ENCODE results near the gene OR10A7.
"Not testable (repeated sequence)": the region's sequence is repeated elsewhere in the genome, so short reads cannot be mapped to it uniquely, and the experiment has no call there.

Gene OR10A7, protein sequence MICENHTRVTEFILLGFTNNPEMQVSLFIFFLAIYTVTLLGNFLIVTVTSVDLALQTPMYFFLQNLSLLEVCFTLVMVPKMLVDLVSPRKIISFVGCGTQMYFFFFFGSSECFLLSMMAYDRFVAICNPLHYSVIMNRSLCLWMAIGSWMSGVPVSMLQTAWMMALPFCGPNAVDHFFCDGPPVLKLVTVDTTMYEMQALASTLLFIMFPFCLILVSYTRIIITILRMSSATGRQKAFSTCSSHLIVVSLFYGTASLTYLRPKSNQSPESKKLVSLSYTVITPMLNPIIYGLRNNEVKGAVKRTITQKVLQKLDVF

DNA sequence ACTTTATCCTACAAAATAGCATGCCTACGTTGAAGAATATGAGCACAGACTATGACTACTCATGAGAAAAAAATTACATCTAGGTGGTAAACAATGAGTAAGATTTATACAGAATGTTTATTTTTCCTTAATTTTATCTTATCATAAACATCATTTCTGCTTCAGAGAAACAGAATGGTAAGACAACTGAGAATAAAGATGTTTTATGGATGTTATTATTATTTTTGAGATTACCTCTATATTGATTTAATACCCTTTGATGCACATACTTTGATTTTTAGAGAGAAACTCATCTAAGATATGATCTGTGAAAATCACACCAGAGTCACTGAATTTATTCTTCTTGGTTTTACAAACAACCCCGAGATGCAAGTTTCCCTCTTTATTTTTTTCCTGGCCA lies at the start of gene OR10A7:
Gene OR10A7 (plus strand): TSS at position 301 of the 400 bp plus-strand sequence. CDS start 0 bp downstream, at position 301.
- no peaks in the 10 kb centered on the region for H3K27me3 ChIP-seq (ENCODE audit: control insufficient read depth in 2 of 2, insufficient read depth in 2 of 2, low read length in 2 of 2)
- H3K27ac ChIP-seq (ENCODE audit: low read depth in 2 of 2, low read length in 2 of 2), result no peak within 1 kb of the TSS
- H3K4me1 ChIP-seq (ENCODE audit: control insufficient read depth in 2 of 2, insufficient read depth in 2 of 2, low read length in 2 of 2), result no peaks in the 10 kb centered on the region
- no peak within 1 kb of the TSS for H3K9ac ChIP-seq (ENCODE audit: low read depth in 1 of 2, low read length in 2 of 2)
- no peak within 1 kb of the TSS for H3K4me3 ChIP-seq (ENCODE audit: low read length in 2 of 2)
- peaks cover 0 to 2% of the 10 kb centered on the region in 2 donors for H3K9me3 ChIP-seq (ENCODE audit: control insufficient read depth in 2 of 2, low read length in 2 of 2)
- no peaks in the 10 kb centered on the region for H3K36me3 ChIP-seq (ENCODE audit: control insufficient read depth in 2 of 2, insufficient read depth in 2 of 2, low read length in 2 of 2)

DNA sequence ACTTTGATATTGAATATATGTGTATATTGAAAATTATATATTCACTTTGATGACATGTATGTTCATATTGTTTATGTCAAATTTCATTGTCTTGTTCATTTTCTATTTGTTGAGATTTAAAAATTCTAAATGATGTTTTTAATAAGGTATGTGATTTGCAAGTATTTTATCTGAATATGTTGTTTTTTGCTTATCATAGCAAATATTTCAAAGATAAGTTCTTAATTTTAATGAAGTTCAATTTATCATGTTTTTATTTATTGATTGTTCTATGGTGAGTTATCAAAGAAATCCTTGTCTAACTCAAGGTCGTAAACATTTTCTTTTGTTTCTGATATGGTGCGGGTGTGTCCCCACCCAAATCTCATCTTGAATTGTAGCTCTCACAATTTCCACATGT lies 49.4 kb upstream of the OR10A7 start:
- H3K9me3 ChIP-seq (ENCODE audit: control insufficient read depth in 2 of 2, low read length in 2 of 2), result no peaks in the 10 kb centered on the region
- H3K4me3 ChIP-seq (ENCODE audit: low read length in 2 of 2), result no peak overlapping the region
- no peak overlapping the region for H3K27ac ChIP-seq (ENCODE audit: low read depth in 2 of 2, low read length in 2 of 2)
- no peak overlapping the region for H3K9ac ChIP-seq (ENCODE audit: low read depth in 1 of 2, low read length in 2 of 2)
- H3K27me3 ChIP-seq (ENCODE audit: control insufficient read depth in 2 of 2, insufficient read depth in 2 of 2, low read length in 2 of 2), result no peaks in the 10 kb centered on the region
- no peaks in the 10 kb centered on the region for H3K36me3 ChIP-seq (ENCODE audit: control insufficient read depth in 2 of 2, insufficient read depth in 2 of 2, low read length in 2 of 2)
- no peaks in the 10 kb centered on the region for H3K4me1 ChIP-seq (ENCODE audit: control insufficient read depth in 2 of 2, insufficient read depth in 2 of 2, low read length in 2 of 2)

DNA sequence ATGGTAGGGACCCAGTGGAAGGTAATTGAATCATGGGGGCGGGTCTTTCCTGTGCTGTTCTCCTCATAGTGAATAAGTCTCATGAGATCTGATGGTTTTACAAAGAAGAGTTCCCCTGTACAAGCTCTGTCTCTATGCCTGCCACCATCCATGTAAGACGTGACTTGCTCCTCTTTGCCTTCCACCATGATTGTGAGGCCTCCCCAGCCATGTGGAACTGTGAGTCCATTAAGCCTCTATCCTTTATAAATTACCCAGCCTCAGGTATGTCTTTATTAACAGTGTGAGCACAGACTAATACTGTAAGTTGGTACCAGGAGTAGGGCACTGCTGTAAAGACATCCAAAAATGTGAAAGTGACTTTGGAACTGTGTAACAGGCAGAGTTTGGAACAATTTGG lies 49.0 kb upstream of the OR10A7 start:
- H3K9me3 ChIP-seq (ENCODE audit: control insufficient read depth in 2 of 2, low read length in 2 of 2); H3K27me3 ChIP-seq (ENCODE audit: control insufficient read depth in 2 of 2, insufficient read depth in 2 of 2, low read length in 2 of 2); H3K9ac ChIP-seq (ENCODE audit: low read depth in 1 of 2, low read length in 2 of 2); H3K36me3 ChIP-seq (ENCODE audit: control insufficient read depth in 2 of 2, insufficient read depth in 2 of 2, low read length in 2 of 2); H3K27ac ChIP-seq (ENCODE audit: low read depth in 2 of 2, low read length in 2 of 2); H3K4me3 ChIP-seq (ENCODE audit: low read length in 2 of 2); H3K4me1 ChIP-seq (ENCODE audit: control insufficient read depth in 2 of 2, insufficient read depth in 2 of 2, low read length in 2 of 2): not testable (repeated sequence)

DNA sequence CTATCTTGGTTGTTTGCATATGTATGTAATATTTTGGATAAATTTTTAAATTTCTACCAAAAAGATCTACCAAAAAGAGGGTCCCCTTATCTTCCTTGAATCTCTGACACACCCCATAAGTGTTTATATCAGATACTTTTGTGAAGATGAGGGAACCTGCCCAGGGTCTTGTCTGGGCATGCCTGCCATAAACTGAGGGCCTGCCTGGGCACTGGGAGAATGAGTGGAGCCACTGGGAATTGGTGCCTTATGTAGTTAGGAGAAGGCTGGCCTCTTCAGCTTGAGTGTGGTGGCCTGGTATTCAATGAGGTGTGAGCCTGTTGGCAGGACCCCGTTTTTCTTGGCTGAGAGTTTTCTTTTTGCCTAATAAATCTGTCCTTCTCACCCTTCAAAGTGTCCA lies 48.1 kb upstream of the OR10A7 start:
- H3K36me3 ChIP-seq (ENCODE audit: control insufficient read depth in 2 of 2, insufficient read depth in 2 of 2, low read length in 2 of 2), result no peaks in the 10 kb centered on the region
- H3K27ac ChIP-seq (ENCODE audit: low read depth in 2 of 2, low read length in 2 of 2), result no peak overlapping the region
- H3K9ac ChIP-seq (ENCODE audit: low read depth in 1 of 2, low read length in 2 of 2), result no peak overlapping the region
- no peaks in the 10 kb centered on the region for H3K4me1 ChIP-seq (ENCODE audit: control insufficient read depth in 2 of 2, insufficient read depth in 2 of 2, low read length in 2 of 2)
- H3K27me3 ChIP-seq (ENCODE audit: control insufficient read depth in 2 of 2, insufficient read depth in 2 of 2, low read length in 2 of 2), result no peaks in the 10 kb centered on the region
- H3K9me3 ChIP-seq (ENCODE audit: control insufficient read depth in 2 of 2, low read length in 2 of 2), result no peaks in the 10 kb centered on the region
- H3K4me3 ChIP-seq (ENCODE audit: low read length in 2 of 2), result no peak overlapping the region

DNA sequence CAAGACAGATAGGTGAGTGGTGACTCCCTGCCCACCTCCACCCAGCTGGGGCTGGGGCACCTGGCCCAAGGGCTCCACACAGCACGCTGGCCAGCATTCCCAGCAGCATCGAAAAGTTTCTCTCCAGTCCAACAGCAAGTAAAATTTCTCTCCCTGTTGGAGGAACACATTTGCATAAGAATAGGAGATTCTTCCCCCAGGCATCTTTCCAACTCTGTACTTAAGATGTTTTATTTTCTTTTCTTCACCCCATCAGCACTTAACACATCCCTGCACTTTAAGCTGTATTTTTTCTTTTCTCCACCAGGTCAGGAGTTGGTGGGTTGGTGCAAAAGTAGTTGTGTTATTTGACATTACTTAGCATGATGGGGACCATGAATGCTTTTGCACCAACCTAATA lies 47.4 kb upstream of the OR10A7 start:
- Histone ChIP-seq H3K27ac (ENCODE audit: low read depth in 2 of 2, low read length in 2 of 2) (no peak overlapping the region), H3K9me3 (ENCODE audit: control insufficient read depth in 2 of 2, low read length in 2 of 2) (no peaks in the 10 kb centered on the region), H3K36me3 (ENCODE audit: control insufficient read depth in 2 of 2, insufficient read depth in 2 of 2, low read length in 2 of 2) (no peaks in the 10 kb centered on the region), H3K4me1 (ENCODE audit: control insufficient read depth in 2 of 2, insufficient read depth in 2 of 2, low read length in 2 of 2) (no peaks in the 10 kb centered on the region), H3K9ac (ENCODE audit: low read depth in 1 of 2, low read length in 2 of 2) (no peak overlapping the region), H3K4me3 (ENCODE audit: low read length in 2 of 2) (no peak overlapping the region), H3K27me3 (ENCODE audit: control insufficient read depth in 2 of 2, insufficient read depth in 2 of 2, low read length in 2 of 2) (no peaks in the 10 kb centered on the region)

DNA sequence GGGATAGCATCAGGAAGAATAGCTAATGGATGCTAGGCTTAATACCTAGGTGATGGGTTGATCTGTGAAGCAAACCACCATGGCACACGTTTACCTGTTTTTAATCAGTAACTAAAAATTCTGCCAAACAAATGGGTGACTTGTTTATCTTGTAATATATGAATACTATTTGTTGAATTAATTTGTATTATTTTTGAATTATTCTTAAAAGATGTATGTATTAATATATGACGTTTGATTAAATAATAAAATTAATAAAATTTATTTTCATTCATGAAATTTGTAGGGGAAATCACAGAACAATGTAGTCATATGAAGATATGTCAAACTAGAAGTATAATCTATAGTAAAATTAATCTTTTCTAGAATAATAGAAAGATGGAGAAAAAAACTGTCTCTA lies 32.3 kb upstream of the OR10A7 start:
- H3K9ac ChIP-seq (ENCODE audit: low read depth in 1 of 2, low read length in 2 of 2), result no peak overlapping the region
- H3K4me1 ChIP-seq (ENCODE audit: control insufficient read depth in 2 of 2, insufficient read depth in 2 of 2, low read length in 2 of 2), result no peaks in the 10 kb centered on the region
- H3K36me3 ChIP-seq (ENCODE audit: control insufficient read depth in 2 of 2, insufficient read depth in 2 of 2, low read length in 2 of 2), result no peaks in the 10 kb centered on the region
- H3K27me3 ChIP-seq (ENCODE audit: control insufficient read depth in 2 of 2, insufficient read depth in 2 of 2, low read length in 2 of 2), result no peaks in the 10 kb centered on the region
- no peak overlapping the region for H3K4me3 ChIP-seq (ENCODE audit: low read length in 2 of 2)
- H3K9me3 ChIP-seq (ENCODE audit: control insufficient read depth in 2 of 2, low read length in 2 of 2), result no peaks in the 10 kb centered on the region
- no peak overlapping the region for H3K27ac ChIP-seq (ENCODE audit: low read depth in 2 of 2, low read length in 2 of 2)

DNA sequence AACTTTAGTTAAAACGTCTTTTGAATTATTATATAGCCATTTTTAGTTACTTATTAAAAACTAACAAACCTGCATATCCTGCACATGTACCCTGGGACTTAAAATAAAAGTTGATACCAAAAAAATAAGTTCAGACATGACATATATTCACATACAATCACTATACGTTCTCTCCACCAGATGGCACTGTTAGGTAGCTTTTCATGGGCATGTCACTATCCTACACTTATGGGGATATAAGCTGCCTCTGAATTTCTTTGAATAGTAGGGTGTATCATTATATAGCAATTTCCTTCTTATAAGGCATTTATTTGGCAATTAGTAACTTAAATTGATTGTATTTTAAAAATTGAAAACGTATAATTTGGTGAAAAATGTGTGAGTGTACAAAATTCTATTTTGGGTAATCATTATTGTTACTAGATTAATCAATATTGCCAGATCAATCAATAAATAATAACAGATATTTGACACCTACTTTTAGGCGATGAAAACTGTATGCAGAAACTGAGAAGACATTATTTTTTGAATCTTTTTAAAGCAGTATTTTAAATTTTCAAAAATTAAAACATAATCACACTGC lies 31.8 kb upstream of the OR10A7 start:
- Histone ChIP-seq H3K9ac (ENCODE audit: low read depth in 1 of 2, low read length in 2 of 2) (no peak overlapping the region), H3K27me3 (ENCODE audit: control insufficient read depth in 2 of 2, insufficient read depth in 2 of 2, low read length in 2 of 2) (no peaks in the 10 kb centered on the region), H3K4me3 (ENCODE audit: low read length in 2 of 2) (no peak overlapping the region), H3K9me3 (ENCODE audit: control insufficient read depth in 2 of 2, low read length in 2 of 2) (no peaks in the 10 kb centered on the region), H3K36me3 (ENCODE audit: control insufficient read depth in 2 of 2, insufficient read depth in 2 of 2, low read length in 2 of 2) (no peaks in the 10 kb centered on the region), H3K4me1 (ENCODE audit: control insufficient read depth in 2 of 2, insufficient read depth in 2 of 2, low read length in 2 of 2) (no peaks in the 10 kb centered on the region), H3K27ac (ENCODE audit: low read depth in 2 of 2, low read length in 2 of 2) (no peak overlapping the region)

DNA sequence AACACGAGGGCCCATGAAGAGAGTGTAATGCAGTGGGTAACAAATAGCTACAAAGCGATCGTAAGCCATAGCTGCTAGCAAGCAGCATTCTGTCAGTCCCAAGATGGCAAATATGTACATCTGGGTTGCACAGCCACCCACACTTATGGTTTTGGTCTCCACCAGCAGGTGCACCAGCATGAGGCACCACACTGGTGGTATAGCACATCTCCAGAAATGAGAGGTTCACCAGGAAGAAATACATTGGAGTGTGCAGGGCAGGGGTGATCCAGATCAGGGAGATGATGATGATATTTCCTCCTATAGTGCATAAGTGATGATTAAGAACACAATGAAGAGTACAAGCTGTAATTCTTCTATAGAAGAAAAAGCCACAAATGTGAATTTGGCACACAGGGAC lies 26.4 kb upstream of the OR10A7 start:
- H3K4me3 ChIP-seq (ENCODE audit: low read length in 2 of 2), result no peak overlapping the region
- no peaks in the 10 kb centered on the region for H3K9me3 ChIP-seq (ENCODE audit: control insufficient read depth in 2 of 2, low read length in 2 of 2)
- H3K36me3 ChIP-seq (ENCODE audit: control insufficient read depth in 2 of 2, insufficient read depth in 2 of 2, low read length in 2 of 2), result no peaks in the 10 kb centered on the region
- H3K27me3 ChIP-seq (ENCODE audit: control insufficient read depth in 2 of 2, insufficient read depth in 2 of 2, low read length in 2 of 2), result no peaks in the 10 kb centered on the region
- H3K9ac ChIP-seq (ENCODE audit: low read depth in 1 of 2, low read length in 2 of 2), result no peak overlapping the region
- no peaks in the 10 kb centered on the region for H3K4me1 ChIP-seq (ENCODE audit: control insufficient read depth in 2 of 2, insufficient read depth in 2 of 2, low read length in 2 of 2)
- no peak overlapping the region for H3K27ac ChIP-seq (ENCODE audit: low read depth in 2 of 2, low read length in 2 of 2)

DNA sequence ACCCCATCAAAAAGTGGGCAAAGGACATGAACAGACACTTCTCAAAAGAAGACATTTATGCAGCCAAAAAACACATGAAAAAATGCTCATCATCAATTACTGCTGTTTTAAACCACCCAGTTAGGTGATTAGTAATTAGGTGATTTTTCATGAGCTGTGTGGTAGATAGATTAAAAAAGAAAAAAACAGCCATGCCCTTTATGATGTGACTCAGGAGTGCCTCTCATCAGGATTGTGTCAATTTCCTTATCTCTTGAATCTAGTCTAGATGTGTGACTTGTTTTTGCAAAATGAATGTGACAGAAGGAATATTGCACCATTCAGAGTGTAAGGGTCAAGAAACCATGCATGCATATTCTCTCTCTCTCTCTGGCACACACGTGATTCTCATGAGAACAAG lies 5.7 kb downstream of the OR10A7 start:
- Histone ChIP-seq H3K27me3 (ENCODE audit: control insufficient read depth in 2 of 2, insufficient read depth in 2 of 2, low read length in 2 of 2) (no peaks in the 10 kb centered on the region), H3K9me3 (ENCODE audit: control insufficient read depth in 2 of 2, low read length in 2 of 2) (peaks cover 0 to 2% of the 10 kb centered on the region in 2 donors), H3K36me3 (ENCODE audit: control insufficient read depth in 2 of 2, insufficient read depth in 2 of 2, low read length in 2 of 2) (no peaks in the 10 kb centered on the region), H3K4me3 (ENCODE audit: low read length in 2 of 2) (no peak overlapping the region), H3K4me1 (ENCODE audit: control insufficient read depth in 2 of 2, insufficient read depth in 2 of 2, low read length in 2 of 2) (no peaks in the 10 kb centered on the region), H3K9ac (ENCODE audit: low read depth in 1 of 2, low read length in 2 of 2) (no peak overlapping the region), H3K27ac (ENCODE audit: low read depth in 2 of 2, low read length in 2 of 2) (no peak overlapping the region)

DNA sequence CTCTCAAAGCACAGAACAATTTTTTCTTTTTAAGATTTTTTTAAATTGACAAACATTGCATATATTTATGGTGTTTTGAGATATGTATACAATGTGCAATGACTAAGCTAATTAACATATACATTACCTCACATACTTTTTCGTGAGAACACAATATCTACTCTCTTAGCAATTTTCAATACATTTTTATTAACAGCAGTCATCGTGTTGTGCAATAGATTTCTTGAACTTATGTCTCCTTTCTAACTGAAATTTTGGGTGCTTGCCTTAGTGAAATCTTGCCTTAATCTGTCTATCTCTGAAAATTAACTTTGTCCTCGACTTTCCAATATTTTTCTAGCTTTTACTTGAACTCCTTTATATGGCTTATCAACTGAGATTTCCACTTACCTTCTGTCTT lies 6.8 kb downstream of the OR10A7 start:
- Histone ChIP-seq H3K4me1 (ENCODE audit: control insufficient read depth in 2 of 2, insufficient read depth in 2 of 2, low read length in 2 of 2) (no peaks in the 10 kb centered on the region), H3K9me3 (ENCODE audit: control insufficient read depth in 2 of 2, low read length in 2 of 2) (peaks cover 0 to 2% of the 10 kb centered on the region in 2 donors), H3K4me3 (ENCODE audit: low read length in 2 of 2) (no peak overlapping the region), H3K27me3 (ENCODE audit: control insufficient read depth in 2 of 2, insufficient read depth in 2 of 2, low read length in 2 of 2) (no peaks in the 10 kb centered on the region), H3K36me3 (ENCODE audit: control insufficient read depth in 2 of 2, insufficient read depth in 2 of 2, low read length in 2 of 2) (no peaks in the 10 kb centered on the region), H3K9ac (ENCODE audit: low read depth in 1 of 2, low read length in 2 of 2) (no peak overlapping the region), H3K27ac (ENCODE audit: low read depth in 2 of 2, low read length in 2 of 2) (no peak overlapping the region)

All from mucosa of rectum (tissue), 2 donors.